Thyroid gland (tissue), 4 donors: ENCODE measurements around the gene MKKS. TPM values are rescaled to one million over a fixed set of nuclear protein-coding genes. Genes with fewer than 3 reads are reported as not detected.

Experiments used
- DNase-seq, 2 donors: peaks; one replicate each; pipeline ENCODE4 v3.0.0-alpha.2; 2019
- H3K27ac ChIP-seq, 3 donors: fragments of 200-600 bp; sonication (generic); 1 replicate in 2 of 3; 2 replicates in 1 of 3; pipeline ENCODE4 v1.5.1; 2016 to 2019; ENCODE audit warnings: mild to moderate bottlenecking in 1 of 3, moderate library complexity in 1 of 3
- H3K27me3 ChIP-seq: fragments of 200-600 bp; sonication (generic); one replicate; pipeline ENCODE4 v1.5.1; 2019
- H3K36me3 ChIP-seq, 2 donors: fragments of 200-600 bp; sonication (generic); one replicate each; pipeline ENCODE4 v1.5.1; 2016 to 2019
- H3K4me1 ChIP-seq, 2 donors: fragments of 200-600 bp; sonication (generic); one replicate each; pipeline ENCODE4 v1.5.1; 2017 to 2019
- H3K4me3 ChIP-seq, 3 donors: fragments of 200-600 bp; sonication (generic); replicated peaks in 1 of 3; 1 replicate in 2 of 3; 2 replicates in 1 of 3; pipeline ENCODE4 v1.5.1; 2016; ENCODE audit warnings: mild to moderate bottlenecking in 1 of 3
- H3K9me3 ChIP-seq: fragments of 200-600 bp; sonication (generic); one replicate; pipeline ENCODE4 v1.5.1; 2017
- POLR2A ChIP-seq, 2 donors: fragments of 450-650 bp; IDR thresholded peaks; one replicate each; pipeline ENCODE4 v1.6.1; 2017; ENCODE audit warnings: antibody characterized with exemption in 2 of 2, mild to moderate bottlenecking in 2 of 2, moderate library complexity in 1 of 2
- WGBS, 2 donors: methylation state at CpG; one replicate each; pipeline ENCODE4 v1.1.5; 2017; 5-methylcytosine and 5-hydroxymethylcytosine counted together
- intact Hi-C: fragments of 100-400 bp; cut with DNase I; formaldehyde crosslinking; loops from one replicate; pipeline ENCODE4 v1.15.1; 2023
- total RNA-seq, 4 donors: library from RNA; depleted of rRNA; stranded (reverse); fragments of >200 nt; gene quantifications; one replicate each; pipeline ENCODE4 v1.2.3, GENCODE V29; 2016
- TF ChIP-seq, protein P1 (sequence below), 6 experiments: fragments of 200-600 bp in 3 of 6; fragments of 450-650 bp in 3 of 6; sonication (generic) in 3 of 6; IDR thresholded peaks; one replicate each; pipeline ENCODE4 v1.5.1; 2016 to 2019; ENCODE audit warnings: antibody characterized with exemption in 6 of 6, mild to moderate bottlenecking in 2 of 6, inconsistent platforms in 1 of 6, moderate library complexity in 1 of 6

MKKS gene
- total RNA-seq, 4 donors from 2014 or later, result 19.3 to 27.8 (median 24.1) TPM

GRCh38 chr20:10469599-10469998, 35.6 kb upstream of the MKKS start:
- no peaks in the 10 kb centered on the region for H3K27me3 ChIP-seq
- TF ChIP-seq POLR2A (IDR thresholded peaks at IDR 0.05), result no peak
- TF ChIP-seq, protein P1, sequence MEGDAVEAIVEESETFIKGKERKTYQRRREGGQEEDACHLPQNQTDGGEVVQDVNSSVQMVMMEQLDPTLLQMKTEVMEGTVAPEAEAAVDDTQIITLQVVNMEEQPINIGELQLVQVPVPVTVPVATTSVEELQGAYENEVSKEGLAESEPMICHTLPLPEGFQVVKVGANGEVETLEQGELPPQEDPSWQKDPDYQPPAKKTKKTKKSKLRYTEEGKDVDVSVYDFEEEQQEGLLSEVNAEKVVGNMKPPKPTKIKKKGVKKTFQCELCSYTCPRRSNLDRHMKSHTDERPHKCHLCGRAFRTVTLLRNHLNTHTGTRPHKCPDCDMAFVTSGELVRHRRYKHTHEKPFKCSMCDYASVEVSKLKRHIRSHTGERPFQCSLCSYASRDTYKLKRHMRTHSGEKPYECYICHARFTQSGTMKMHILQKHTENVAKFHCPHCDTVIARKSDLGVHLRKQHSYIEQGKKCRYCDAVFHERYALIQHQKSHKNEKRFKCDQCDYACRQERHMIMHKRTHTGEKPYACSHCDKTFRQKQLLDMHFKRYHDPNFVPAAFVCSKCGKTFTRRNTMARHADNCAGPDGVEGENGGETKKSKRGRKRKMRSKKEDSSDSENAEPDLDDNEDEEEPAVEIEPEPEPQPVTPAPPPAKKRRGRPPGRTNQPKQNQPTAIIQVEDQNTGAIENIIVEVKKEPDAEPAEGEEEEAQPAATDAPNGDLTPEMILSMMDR (IDR thresholded peaks at IDR 0.05), result peak; percentile 26 to 73 (median 71)
- no peaks in the 10 kb centered on the region for H3K36me3 ChIP-seq
- no peaks in the 10 kb centered on the region for H3K9me3 ChIP-seq
- no peak overlapping the region for H3K27ac ChIP-seq
- DNase-seq, result peak; percentile 56 to 64
- peaks cover 10% of the 10 kb centered on the region in 2 donors for H3K4me1 ChIP-seq
- WGBS, 2 donors, result 16 to 32% methylated on average over 7 of the region's 7 CpGs
- no peak overlapping the region for H3K4me3 ChIP-seq
- intact Hi-C loops, result no loop called here

GRCh38 chr20:10469056-10469455, 35.0 kb upstream of the MKKS start:
- DNase-seq, result no peak
- Histone ChIP-seq H3K4me1 (peaks cover 10% of the 10 kb centered on the region in 2 donors), H3K9me3 (no peaks in the 10 kb centered on the region), H3K27ac (no peak overlapping the region), H3K27me3 (no peaks in the 10 kb centered on the region), H3K4me3 (no peak overlapping the region), H3K36me3 (no peaks in the 10 kb centered on the region)
- intact Hi-C loops, result no loop called here
- TF ChIP-seq, protein P1 (IDR thresholded peaks at IDR 0.05), result no peak
- no peak for TF ChIP-seq POLR2A (IDR thresholded peaks at IDR 0.05)
- 44 to 71% methylated on average over 2 of the region's 2 CpGs for WGBS, 2 donors

GRCh38 chr20:10468340-10468845, 34.4 kb upstream of the MKKS start:
- H3K27ac ChIP-seq, result no peak overlapping the region
- intact Hi-C loops, result no loop called here
- H3K9me3 ChIP-seq, result no peaks in the 10 kb centered on the region
- 81% methylated on average over 2 of the region's 2 CpGs for WGBS, 2 donors
- H3K4me3 ChIP-seq, result no peak overlapping the region
- no peaks in the 10 kb centered on the region for H3K27me3 ChIP-seq
- DNase-seq, result no peak
- no peaks in the 10 kb centered on the region for H3K36me3 ChIP-seq
- TF ChIP-seq, protein P1 (IDR thresholded peaks at IDR 0.05), result no peak
- no peak for TF ChIP-seq POLR2A (IDR thresholded peaks at IDR 0.05)
- H3K4me1 ChIP-seq, result peaks cover 10% of the 10 kb centered on the region in 2 donors

DNA sequence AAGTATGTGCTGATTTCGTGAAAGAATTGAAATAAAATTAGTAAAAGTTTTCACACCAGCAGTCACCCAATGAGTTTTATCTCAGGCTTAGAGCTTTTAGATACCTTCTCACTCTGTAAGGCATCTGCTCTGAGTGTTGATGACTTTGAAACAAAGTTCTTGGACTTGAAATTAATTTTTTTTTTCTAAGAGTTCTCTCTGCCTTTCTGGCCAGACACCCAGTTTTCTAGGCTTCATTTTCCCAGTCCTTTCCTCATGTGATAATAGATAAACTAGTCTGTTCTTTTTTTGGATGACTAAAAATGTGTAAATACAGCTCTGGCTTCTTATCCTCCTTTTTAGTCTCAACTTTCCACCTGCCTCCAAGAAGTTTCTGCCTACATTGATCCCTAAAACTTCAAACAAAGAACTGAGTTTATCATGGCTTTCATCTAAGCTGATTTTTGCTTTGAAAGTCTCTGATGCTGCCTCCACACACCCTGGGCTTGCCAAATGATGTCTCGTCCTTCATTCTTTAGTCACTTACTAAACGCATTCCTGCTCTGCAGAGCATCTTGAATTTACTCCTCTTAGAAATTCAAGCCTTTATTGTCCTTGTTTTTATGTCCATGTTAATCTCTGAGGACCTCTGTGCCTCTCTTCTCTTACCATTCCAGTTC, 33.8 kb upstream of the MKKS start:
- no peak for DNase-seq
- 53 to 58% methylated on average over 3 of the region's 3 CpGs for WGBS, 2 donors
- TF ChIP-seq, protein P1 (IDR thresholded peaks at IDR 0.05), result no peak
- TF ChIP-seq POLR2A (IDR thresholded peaks at IDR 0.05), result no peak
- Histone ChIP-seq H3K4me3 (no peak overlapping the region), H3K36me3 (no peaks in the 10 kb centered on the region), H3K27ac (no peak overlapping the region), H3K9me3 (no peaks in the 10 kb centered on the region), H3K4me1 (peaks cover 4 to 5% of the 10 kb centered on the region in 2 donors), H3K27me3 (no peaks in the 10 kb centered on the region)
- intact Hi-C loops, result no loop called here

DNA sequence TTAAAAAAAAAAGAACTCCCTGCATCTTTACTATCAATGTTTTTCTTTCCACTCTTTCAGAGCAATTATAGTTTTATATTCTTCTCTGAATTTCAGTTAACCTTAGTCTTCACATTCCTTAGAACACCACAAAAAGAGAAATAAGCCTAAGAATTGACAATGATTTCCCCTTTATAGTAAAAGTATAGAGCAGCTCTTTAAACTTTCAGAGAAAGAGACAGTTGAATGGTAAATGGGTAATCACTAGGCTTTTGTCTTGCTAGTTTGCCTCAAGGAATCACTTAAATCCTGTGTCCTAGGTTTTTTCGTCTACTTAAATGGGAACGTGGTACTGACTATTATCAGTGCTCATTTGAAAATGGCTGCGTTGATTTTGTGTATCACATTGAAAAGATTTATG, 32.8 kb upstream of the MKKS start:
- H3K9me3 ChIP-seq, result no peaks in the 10 kb centered on the region

More for the DNA sequence above, 32.8 kb upstream of the MKKS start:
- Histone ChIP-seq H3K36me3 (no peaks in the 10 kb centered on the region), H3K4me1 (peaks cover 3 to 4% of the 10 kb centered on the region in 2 donors), H3K27me3 (no peaks in the 10 kb centered on the region), H3K4me3 (no peak overlapping the region), H3K27ac (no peak overlapping the region)
- DNase-seq, result no peak
- intact Hi-C loops, result no loop called here
- 73% methylated on average over 3 of the region's 3 CpGs for WGBS, 2 donors
- TF ChIP-seq POLR2A (IDR thresholded peaks at IDR 0.05), result no peak
- TF ChIP-seq, protein P1 (IDR thresholded peaks at IDR 0.05), result no peak
